Stimulated activated CD4-positive, alpha-beta T cell treated with anti-CD3 and anti-CD28 coated beads, TNF-alpha, amount 100 ng/mL, for 4 hours (primary cell): ENCODE results near the gene NOD1.
"Not testable (repeated sequence)": the region's sequence is repeated elsewhere in the genome, so short reads cannot be mapped to it uniquely, and the experiment has no call there.

Experiments used
- DNase-seq, 3 experiments: peaks; one replicate each; pipeline ENCODE4 v3.0.0-alpha.2; 2020; ENCODE audit warnings: low read depth in 3 of 3

The NOD1 gene

DNA sequence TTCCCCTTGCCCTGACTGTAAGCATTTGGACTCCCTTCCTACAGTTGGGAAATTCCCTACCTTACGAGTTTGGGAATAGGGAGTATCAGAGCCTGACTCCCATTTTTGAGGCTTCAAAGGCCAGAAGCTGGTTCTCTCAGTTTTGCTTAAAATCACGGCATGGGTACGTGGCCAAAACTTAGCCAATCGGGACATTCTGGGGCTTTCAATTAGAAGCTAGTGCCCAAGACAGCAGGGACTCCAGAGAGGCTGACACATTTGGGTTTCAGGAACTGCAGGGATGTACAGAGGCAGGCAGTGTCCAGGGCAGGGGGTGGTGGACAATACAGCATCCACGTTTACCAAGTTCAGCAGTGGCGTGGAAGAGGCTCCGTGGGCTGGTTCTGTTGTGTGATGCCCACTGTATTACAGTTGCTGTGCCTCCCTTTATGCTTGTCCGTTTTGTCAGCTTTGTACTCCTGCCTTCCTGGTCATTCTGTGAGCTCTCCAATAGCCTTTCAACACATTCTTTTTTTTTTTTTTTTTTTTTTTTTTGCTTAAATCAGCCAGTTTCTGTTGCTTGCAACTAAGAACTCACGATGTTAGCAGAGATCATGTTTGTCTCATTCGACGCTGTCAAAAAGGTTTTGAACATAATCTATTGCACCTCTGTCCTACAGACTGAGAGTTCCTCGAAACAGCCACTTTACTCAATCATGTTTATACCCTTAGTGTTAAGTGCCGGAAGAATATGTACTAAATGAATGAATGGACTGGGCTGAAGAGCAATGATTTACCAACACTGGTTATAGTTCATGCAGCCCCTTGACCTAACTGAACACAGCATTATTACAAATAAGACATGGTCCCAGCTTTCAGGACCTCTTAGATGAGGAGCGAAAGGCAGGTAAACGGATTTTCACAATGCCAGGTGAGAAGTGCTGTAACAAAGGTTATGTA is 25.0 kb upstream of the NOD1 start:
- no peak for DNase-seq

DNA sequence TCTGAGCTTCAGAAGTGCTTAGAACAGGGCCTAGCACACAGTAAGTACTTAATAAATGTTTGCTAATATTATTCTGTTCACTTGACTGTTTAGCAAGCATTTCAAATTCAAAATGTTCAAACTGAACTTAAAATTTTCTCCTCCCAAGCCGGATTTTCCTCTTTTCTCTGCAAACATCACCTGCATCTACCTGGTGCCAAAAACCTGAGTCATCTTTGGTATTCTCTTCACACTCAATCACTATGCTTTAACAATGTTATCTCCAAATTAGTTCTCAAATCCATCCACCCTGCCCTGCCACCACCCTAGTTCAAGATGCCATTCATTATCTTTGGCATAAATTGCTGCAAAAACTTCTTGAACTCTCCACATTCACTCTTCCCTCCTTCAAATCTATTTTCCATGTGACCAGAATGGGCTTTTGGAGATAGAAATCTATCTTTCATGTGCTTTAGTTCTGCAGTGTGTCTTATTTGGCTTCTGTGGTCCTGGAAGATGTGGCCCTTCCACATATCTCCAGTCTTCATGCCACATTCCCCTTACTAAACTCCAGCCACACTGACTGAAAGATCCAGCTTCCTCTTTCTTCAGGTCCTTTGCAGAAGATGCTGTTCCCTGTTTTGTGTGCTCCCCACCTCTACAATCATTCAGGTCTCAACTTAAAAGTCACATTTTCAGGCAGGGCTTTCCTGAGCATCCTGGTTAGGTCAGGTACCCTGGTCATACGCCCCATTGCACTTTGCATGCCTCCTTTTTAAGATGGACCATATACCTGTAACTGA is 24.1 kb upstream of the NOD1 start:
- no peak for DNase-seq

DNA sequence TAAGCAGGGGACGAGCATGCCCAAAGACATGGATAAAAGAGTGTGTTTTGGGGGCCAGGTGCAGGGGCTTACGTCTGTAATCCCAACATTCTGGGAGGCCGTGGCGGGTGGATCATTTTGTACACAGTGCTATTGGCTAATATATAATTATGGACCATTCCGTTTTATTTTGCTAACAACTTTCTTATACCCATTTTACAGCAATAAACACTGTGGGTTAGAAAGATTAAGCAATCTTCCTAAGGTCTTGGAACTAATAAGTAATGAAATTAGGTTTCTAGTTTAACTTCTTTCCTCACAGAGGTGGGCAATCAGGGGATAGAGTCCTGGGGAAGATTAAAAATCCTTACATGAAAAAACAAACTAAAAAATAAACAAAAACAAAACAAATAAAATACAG is 22.7 kb upstream of the NOD1 start:
- DNase-seq, result no peak

DNA sequence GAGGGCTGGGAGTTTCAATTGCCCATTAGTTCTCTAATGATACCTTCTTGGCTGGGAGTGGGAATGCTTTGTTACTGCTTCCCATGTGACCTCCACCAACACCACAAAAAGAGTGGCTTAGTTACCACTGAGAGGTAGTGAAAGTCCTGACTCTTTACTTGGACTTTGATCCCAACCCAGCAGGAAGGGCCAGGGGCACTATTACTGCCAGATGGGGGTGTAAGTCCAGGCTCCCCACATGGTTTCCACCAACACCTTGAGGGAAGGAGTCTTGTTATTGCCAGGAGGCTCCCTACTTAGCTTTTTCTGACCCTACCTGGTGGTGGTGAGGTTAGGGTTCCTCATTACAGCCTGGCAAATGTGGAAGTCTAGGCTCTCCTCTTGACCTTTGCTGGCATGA is 14.6 kb upstream of the NOD1 start:
- DNase-seq, result no peak

DNA sequence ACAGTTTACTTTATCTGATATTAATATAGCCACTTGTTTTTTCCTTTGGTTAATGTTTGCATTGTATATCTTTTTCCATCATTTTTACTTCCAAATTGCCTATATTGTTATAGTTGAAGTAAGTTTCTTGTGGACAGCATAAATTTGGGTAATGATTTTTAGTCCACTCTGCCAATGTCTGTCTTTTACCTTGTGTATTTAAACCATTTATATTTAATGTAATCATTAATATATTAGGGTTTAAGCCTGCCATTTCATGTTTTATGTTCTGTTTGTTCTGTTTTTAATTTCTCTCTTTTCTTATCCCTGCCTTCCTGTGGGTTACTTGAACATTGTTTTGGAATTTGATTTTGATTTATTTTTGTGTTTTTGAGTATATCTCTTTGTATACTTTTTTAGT is 12.8 kb upstream of the NOD1 start:
- no peak for DNase-seq

DNA sequence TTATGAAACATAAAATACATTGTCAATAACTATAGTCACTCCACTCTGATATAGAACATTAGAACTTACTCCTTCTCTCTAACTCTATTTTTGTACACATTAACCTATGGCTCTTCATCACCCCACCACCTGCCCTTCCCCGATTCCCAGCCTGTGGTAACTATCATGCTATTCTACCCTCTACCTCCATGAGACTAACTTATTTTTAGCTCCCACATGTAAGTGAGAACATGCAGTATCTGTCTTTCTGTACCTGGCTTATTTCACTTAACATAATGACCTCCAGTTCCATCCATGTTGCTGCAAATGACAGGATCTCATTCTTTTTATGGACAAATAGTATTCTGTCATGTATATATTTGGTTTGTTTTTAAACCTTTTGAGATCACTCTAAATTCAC is 8.8 kb upstream of the NOD1 start:
- DNase-seq, result no peak

DNA sequence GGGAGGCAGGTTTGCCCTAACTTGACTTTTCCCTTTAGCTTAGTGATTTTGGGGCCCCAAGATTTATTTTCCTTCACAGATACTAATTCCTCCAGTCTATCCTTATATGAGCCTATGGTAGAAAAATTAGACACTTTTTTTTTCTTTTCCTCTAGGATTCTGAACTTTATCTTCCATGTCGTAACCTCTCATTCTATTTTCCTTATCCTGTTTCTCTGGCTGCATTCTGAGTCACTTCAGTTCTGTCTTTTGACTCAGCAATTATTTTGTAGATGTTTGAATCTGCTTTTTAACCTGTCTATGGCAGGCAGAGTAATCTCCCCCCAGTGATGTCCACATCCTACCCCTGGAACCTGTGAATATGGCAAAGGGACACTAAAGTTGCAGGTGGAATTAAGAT is 7.1 kb upstream of the NOD1 start:
- DNase-seq, result no peak

DNA sequence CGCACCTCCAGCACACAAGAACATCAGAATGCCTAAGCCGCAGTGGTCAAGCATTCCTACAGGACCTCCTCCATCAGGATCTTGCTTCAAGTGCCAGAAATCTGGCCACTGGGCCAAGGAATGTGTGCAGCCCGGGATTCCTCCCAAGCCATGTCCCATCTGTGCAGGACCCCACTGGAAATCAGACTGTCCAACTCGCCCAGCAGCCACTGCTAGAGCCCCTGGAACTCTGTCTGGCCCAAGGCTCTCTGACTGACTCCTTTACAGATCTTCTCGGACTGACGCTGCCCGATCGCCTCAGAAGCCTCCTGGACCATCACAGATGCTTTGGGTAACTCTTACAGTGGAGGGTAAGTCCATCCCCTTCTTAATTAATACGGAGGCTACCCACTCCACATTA is 2.8 kb upstream of the NOD1 start:
- DNase-seq, result not testable (repeated sequence)

DNA sequence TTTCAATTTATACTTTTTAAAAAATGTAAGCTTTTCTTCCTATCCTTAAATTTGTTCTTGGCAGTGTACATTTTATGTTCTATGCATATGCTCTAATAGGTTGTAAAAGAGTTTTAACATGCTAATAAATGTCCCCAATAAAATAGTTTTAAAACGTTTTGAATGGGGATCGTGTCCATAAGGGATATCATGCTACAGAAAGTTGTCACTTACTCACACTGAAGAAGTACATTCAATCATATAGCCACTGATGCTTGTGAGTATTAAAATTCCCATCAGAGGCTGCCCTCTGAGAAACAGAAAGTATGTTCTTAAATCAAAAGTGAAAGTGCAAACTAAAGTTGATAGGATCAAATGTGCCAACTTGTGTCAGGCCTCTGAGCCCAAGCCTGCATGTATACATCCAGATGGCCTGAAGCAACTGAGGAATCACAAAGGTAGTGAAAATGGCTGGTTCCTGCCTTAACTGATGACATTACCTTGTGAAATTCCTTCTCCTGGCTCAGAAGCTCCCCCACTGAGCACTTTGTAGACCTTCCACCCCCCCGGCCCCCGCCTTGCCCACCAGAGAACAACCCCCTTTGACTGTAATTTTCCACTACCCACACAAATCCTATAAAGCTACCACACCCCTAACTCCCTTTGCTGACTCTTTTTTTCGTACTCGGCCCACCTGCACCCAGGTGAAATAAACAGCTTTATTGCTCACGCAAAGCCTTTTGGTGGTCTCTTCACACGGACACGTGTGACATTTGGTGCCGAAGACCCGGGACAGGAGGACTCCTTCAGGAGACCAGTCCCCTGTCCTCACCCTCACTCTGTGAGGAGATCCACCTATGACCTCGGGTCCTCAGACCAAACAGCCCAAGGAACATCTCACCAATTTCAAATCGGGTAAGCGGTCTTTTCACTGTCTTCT is 877 bp upstream of the NOD1 start:
- peak in 2 of 3 experiments; percentile 2 to 6 for DNase-seq

DNA sequence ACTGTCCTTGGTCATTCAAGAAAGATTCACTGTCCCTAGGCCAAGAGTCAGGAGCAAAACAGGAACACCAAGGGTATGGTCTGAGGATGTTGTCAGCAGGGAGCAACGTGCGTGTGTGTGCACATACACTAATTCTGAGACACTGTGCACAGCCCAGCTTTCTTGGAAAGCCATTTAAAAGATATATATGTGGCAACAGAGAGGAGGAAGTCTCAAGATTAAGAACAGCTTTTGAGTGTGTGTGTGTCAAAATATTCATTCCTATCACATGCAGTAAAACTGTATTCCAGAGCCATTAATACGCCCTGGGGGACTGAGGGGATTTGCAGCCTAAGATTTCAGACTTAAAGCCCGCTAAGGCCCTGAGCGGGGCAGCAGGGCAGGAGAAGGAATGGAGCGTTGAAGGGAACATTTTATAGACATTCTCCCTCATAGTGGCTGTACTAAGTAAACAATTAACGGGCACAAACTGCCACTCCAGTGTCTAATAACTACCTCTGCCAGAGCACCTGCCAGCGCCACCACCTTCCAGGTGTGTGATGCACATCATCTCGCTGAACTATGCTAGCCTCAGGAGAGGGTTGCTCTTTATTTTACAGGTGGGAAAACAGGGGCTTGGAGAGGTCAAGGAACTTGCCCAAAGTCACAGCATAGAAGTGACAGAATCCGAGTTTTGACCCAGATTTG is 2.0 kb downstream of the NOD1 start:
- DNase-seq, result no peak

DNA sequence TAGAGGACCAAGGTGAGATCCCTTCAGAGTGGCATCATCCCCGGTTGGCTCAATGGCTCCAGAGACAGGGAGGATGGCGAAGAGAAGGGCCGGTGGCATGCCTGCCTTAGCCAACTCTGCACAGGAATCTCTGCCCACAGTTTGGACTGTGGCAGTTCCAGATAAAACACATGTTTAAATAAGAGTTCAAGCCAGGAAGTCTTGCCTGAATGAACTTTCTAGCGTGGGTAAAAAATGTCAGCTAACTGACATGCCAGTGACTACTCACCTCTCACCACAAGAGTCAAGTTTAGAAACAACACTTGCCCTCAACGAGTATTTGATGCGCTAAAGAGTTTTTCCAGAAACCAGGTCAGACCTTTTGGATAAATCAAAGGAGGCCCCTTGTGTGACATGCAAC is 3.0 kb downstream of the NOD1 start:
- no peak for DNase-seq

DNA sequence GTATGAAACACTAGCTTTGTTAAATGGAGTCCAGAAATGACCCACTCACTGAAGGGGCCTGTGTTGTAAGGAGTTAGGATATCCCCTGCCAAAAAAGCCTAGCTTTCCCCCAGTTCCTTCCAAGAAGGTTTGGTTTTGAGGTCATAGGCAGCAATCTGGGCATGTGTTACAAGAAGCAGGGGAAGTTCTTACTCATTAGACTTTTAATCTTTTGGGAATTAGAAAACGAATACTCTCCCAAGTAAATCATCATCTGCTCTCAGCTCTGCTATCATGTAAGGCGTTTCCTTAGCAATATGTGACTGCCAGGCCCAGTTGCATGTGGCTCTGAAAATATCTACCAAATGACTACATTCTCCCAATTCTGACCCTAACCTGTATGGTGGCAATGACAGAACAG is 3.7 kb downstream of the NOD1 start:
- no peak for DNase-seq

DNA sequence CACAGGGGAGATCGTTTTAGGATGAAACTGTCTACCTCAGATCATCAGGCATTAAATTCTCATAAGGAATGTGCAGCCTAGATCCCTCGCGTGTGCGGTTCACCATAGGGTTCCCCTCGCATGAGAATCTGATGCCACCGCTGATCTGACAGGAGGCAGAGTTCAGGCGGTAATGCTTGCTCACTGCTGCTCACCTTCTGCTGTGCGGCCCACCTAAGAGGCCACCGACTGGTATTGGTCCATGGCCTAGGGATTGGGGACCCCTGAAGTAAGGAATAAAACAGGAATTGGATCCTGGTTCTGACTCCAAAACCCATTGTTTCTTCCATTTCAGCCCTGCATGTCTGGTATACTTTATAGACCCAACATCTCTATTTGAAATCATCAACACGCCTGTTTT is 4.1 kb downstream of the NOD1 start:
- DNase-seq, result no peak

DNA sequence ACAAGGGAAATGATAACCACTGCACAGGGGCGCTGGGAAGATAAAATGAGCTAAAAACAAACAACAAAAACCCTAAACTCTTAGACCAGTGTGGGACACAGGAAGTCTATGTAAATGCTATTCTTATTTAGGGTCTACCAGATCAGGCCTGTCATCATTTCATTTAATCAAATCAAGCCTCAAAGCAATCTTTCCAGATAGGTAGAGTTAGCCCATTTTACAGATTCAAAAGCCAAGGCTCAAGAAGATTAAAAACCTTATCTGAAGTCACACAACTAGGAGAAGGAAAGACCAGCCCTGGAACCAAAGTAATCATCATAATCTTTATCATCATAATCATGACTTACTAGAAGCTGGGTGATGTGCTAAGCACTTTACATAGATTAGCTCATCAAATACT is 4.7 kb downstream of the NOD1 start:
- no peak for DNase-seq

DNA sequence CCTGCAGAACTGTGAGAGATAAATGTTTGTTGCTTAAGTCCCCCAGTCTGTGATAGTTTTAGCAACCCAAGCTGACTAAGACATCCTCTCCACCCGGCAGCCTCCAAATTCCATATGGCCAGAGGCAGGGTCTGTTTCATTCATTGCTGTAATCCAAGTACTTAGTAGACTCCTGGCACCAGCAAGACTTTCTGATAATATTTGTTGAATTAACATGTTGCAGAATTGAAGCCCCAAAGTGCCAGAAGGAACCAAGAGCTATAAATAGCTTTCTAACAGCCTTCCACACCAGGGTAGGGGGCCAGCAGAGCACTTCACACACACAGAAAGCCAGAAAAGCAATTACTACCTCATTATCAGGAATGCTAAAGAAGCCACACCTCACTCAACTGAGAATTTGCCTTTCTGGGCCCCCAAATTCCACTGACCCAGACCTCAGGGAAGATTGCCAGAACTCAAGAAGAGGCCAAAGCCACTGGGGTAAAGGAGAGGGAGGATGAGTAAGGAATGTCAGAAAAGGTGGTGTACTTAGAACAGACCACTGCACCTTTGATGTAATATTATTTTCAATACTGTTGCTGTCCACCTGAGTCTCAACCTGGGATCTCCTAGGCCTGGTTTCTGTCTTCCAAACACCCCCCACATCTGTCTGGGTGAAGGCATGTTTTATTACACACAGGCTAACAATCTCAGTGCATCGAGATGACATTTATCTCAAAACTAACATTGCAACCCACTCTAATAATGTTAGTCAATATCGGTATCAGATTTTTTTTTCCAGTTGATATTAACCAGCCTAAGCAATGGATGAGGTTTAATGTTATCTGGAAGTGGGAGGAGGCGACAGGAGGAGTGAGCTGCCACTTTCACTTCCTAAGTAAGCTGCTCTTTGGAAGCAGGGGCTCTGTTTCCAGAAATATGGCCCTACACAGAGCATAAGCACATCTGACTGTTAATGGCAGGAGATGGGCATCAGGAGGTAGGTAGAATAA is 5.5 kb downstream of the NOD1 start:
- no peak for DNase-seq

DNA sequence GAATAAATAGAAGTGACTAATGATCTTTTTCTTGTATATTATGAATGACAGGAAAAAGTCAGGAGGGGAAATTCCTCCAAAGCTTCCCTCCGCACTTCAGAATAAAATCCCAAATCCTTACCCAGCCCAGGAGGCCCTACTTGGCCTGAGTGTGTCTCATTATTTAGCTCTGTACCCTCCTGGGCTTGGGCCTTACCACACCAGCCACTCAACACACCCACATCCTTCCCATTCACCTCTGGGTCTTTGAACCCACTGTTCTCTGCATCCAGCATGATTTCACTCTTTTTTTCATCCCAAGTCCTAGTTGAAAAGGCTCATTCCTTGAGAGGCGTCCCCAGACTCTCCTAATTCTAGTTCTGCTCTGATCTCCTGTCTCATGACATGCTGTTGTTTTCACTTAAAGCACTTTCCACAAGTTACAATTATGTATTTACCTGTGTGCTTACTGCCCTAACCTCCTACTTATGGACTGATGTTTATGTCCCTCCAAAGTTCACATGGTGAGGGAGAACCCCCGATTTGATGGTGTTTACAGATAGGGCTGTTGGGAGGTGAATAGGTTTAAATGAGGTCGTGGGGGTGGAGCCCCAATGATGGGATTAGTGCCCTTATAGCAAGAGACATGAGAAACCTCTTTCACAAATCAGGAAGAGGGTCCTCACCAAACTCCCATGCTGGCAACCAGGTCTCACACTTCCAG is 6.4 kb downstream of the NOD1 start:
- no peak for DNase-seq

DNA sequence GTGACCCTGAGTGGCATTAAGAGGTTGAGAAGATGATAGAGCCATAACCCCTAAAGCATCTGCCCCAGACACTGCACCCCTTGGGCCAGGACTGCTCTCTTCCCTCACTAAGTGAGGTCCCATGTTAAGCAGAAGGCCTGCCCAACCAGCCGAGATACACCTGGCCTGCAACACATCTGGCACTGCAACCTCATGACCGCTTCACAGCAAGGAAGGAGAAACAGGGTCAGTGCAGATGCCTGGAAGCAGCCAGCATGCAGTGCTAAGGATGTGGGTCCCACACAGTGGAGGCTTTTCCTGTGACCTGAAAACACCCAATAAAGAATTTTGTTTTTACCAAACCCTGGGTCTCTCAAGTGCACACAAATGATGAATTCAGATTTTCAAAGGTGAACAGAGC is 7.4 kb downstream of the NOD1 start:
- no peak for DNase-seq

DNA sequence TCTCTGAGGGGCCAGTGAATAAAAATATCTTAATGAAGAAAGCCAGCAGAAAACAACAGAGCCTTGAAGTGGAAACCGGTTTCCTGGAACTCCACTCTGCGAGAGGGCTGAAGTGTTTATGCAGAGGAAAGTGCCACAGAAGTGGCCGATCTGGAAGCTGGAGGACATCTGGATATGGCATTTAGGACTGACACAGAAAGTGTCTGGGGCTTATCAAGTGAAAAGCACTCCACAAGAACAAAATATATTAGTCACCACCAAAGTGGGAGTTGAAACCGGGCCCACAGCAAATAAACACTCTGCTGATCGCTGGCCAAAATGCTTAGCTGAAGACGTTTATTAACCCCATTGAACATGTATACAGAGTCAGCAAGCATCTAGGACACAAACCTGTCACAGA is 7.8 kb downstream of the NOD1 start:
- DNase-seq, result no peak

DNA sequence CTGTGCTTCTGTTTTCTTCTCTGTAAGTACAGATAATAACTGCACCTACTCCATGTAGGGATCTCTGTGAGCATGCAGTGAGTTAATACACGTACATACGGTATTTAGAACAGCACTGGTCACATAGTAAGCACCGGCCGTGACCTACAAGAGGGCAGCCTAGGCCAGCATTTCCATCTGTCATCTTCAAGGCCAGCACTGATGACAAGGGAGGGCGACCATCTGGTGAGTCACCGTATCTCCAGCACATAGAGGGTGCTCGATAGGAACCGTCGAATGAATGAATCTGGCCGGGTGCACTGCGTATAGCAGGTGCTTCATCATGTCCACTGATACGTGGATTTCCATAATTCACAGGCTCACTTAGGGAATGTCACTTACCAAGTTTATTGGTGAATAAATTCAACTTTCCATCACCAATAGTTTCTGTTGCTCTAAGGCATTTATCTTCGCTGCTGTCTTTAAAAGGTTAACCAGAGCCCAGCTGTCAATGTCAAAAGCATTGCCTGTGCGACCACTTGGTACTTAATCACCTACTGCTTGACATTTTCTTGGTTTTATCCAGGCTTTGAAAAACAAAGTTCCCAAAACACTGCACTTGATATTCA is 8.3 kb downstream of the NOD1 start:
- DNase-seq, result no peak
